Measurements from ENCODE around the gene TAF11L14. TPM values are rescaled to one million over a fixed set of nuclear protein-coding genes. Genes with fewer than 3 reads are reported as not detected.
"Not testable (repeated sequence)": the region's sequence is repeated elsewhere in the genome, so short reads cannot be mapped to it uniquely, and the experiment has no call there.

Gene TAF11L14
- total RNA-seq, result not detected
- long read RNA-seq, result 0 reads

DNA sequence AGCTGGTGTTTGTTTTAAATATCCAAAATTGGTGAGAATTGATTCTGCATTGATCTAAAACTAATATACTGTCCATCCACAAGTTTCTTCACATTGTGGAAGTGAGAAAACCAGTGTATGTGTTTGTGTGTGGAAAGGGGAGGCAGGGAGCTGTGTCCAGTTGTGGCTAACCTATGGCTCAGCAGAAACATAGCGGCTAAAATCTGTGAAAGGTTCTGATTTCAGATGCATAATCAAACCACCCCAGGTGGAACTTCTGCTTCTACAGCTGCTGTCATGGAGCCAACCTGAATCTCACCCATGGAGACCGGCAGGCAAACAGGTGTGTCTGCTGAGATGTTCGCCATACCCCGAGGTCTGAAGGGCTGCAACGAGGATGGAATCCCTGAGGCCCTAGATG is at the start of gene TAF11L14:
Gene TAF11L14 (plus strand): TSS at position 301 of the 400 bp plus-strand sequence.
- Histone ChIP-seq H3K4me3 (no peak within 1 kb of the TSS), H3K36me3 (no peaks in the 10 kb centered on the region), H3K27ac (no peak within 1 kb of the TSS), H3K4me1 (no peaks in the 10 kb centered on the region), H3K9me3 (no peaks in the 10 kb centered on the region), H3K27me3 (no peaks in the 10 kb centered on the region)
- intact Hi-C loops (cut with DNase I), result no loop called here
- TF ChIP-seq, protein P1, sequence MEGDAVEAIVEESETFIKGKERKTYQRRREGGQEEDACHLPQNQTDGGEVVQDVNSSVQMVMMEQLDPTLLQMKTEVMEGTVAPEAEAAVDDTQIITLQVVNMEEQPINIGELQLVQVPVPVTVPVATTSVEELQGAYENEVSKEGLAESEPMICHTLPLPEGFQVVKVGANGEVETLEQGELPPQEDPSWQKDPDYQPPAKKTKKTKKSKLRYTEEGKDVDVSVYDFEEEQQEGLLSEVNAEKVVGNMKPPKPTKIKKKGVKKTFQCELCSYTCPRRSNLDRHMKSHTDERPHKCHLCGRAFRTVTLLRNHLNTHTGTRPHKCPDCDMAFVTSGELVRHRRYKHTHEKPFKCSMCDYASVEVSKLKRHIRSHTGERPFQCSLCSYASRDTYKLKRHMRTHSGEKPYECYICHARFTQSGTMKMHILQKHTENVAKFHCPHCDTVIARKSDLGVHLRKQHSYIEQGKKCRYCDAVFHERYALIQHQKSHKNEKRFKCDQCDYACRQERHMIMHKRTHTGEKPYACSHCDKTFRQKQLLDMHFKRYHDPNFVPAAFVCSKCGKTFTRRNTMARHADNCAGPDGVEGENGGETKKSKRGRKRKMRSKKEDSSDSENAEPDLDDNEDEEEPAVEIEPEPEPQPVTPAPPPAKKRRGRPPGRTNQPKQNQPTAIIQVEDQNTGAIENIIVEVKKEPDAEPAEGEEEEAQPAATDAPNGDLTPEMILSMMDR (IDR thresholded peaks at IDR 0.05), result no peak
- DNase-seq (no peak), ATAC-seq (no peak)

DNA sequence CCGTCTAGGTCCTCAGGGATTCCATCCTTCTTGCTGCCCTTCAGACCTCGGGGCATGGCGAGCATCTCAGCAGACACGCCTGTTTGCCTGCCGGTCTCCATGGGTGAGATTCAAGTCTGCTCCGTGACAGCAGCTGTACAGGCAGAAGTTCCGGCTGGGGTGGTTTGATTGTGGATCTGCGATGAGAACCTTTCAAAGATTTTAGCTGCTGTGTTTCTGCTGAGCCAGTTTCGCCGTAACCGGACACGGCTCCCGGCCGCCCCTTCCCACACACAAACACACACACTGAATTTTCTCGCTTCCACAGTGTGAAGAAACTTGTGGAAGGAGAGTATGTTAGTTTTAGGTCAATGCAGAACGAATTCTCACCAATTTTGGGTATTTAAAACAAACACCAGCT is 48.6 kb upstream of the TAF11L14 start, which contains the start of gene TAF11L7:
Gene TAF11L7 (minus strand): TSS at position 101 of the 400 bp plus-strand sequence.
- H3K27ac ChIP-seq; ATAC-seq; intact Hi-C loops (cut with DNase I): not testable (repeated sequence)

DNA sequence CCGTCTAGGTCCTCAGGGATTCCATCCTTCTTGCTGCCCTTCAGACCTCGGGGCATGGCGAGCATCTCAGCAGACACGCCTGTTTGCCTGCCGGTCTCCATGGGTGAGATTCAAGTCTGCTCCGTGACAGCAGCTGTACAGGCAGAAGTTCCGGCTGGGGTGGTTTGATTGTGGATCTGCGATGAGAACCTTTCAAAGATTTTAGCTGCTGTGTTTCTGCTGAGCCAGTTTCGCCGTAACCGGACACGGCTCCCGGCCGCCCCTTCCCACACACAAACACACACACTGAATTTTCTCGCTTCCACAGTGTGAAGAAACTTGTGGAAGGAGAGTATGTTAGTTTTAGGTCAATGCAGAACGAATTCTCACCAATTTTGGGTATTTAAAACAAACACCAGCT is 43.4 kb upstream of the TAF11L14 start, which contains the start of gene TAF11L8:
Gene TAF11L8 (minus strand): TSS at position 101 of the 400 bp plus-strand sequence.
- H3K27me3 ChIP-seq; H3K36me3 ChIP-seq; H3K4me3 ChIP-seq; H3K9me3 ChIP-seq; H3K4me1 ChIP-seq; ATAC-seq; intact Hi-C loops (cut with DNase I); DNase-seq; H3K27ac ChIP-seq: not testable (repeated sequence)

More for the DNA sequence above, 48.6 kb upstream of the TAF11L14 start, which contains the start of gene TAF11L7:
- not testable (repeated sequence) for H3K4me1 ChIP-seq, H3K36me3 ChIP-seq, H3K4me3 ChIP-seq, H3K9me3 ChIP-seq, DNase-seq, H3K27me3 ChIP-seq

DNA sequence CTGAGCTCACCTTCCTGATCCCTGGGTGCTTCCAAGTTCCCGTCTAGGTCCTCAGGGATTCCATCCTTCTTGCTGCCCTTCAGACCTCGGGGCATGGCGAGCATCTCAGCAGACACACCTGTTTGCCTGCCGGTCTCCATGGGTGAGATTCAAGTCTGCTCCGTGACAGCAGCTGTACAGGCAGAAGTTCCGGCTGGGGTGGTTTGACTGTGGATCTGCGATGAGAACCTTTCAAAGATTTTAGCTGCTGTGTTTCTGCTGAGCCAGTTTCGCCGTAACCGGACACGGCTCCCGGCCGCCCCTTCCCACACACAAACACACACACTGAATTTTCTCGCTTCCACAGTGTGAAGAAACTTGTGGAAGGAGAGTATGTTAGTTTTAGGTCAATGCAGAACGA is 40.0 kb upstream of the TAF11L14 start, which contains the start of gene TAF11L9:
Gene TAF11L9 (minus strand): TSS at position 140 of the 400 bp plus-strand sequence.
- H3K4me3 ChIP-seq; H3K4me1 ChIP-seq; DNase-seq; H3K36me3 ChIP-seq; H3K27ac ChIP-seq; H3K9me3 ChIP-seq; ATAC-seq; H3K27me3 ChIP-seq; intact Hi-C loops (cut with DNase I): not testable (repeated sequence)

DNA sequence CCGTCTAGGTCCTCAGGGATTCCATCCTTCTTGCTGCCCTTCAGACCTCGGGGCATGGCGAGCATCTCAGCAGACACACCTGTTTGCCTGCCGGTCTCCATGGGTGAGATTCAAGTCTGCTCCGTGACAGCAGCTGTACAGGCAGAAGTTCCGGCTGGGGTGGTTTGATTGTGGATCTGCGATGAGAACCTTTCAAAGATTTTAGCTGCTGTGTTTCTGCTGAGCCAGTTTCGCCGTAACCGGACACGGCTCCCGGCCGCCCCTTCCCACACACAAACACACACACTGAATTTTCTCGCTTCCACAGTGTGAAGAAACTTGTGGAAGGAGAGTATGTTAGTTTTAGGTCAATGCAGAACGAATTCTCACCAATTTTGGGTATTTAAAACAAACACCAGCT is 36.5 kb upstream of the TAF11L14 start, which contains the start of gene TAF11L10:
Gene TAF11L10 (minus strand): TSS at position 101 of the 400 bp plus-strand sequence.
- H3K36me3 ChIP-seq; H3K27me3 ChIP-seq; H3K9me3 ChIP-seq; H3K4me3 ChIP-seq; H3K4me1 ChIP-seq; H3K27ac ChIP-seq; intact Hi-C loops (cut with DNase I); ATAC-seq; DNase-seq: not testable (repeated sequence)

DNA sequence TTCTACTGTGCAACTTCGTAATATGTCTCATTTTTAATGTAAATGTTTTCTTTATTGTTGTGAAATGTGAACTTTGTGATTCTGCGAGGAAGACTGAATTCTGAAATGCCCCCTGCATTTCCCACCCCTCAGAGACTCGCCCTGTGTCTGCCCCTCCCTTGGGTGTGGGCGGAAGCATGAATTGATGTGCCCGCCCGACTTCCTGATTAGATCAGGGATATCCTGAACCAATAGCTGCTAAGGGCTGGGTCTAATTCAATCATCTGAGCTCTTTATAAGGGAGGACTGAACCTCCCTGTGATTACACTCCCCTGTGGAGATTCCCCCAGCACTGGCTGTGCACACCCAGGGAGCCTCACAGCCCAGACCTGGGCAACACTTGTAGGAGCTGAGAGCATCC is 30.4 kb upstream of the TAF11L14 start, which contains the start of gene TAF11L11:
Gene TAF11L11 (plus strand): TSS at position 304 of the 400 bp plus-strand sequence.
- H3K4me1 ChIP-seq; ATAC-seq; H3K27me3 ChIP-seq; intact Hi-C loops (cut with DNase I); H3K27ac ChIP-seq; H3K9me3 ChIP-seq; H3K36me3 ChIP-seq; DNase-seq; H3K4me3 ChIP-seq: not testable (repeated sequence)

DNA sequence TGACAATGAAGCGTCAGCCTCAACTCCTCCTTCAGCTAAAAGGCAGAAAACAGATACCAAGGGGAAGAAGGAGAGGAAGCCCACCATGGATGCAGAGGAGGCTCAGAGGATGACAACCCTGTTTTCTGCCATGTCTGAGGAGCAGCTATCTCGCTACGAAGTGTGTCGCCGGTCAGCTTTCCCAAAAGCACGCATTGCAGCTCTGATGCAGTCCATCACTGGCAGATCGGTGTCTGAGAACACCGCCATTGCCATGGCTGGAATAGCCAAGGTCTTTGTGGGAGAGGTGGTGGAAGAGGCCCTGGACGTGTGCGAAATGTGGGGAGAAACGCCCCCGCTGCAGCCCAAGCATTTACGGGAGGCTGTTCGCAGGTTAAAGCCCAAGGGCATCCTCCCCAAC is 29.3 kb upstream of the TAF11L14 start:
- Histone ChIP-seq H3K27ac (no peak overlapping the region), H3K27me3 (no peaks in the 10 kb centered on the region), H3K4me1 (no peaks in the 10 kb centered on the region), H3K36me3 (no peaks in the 10 kb centered on the region), H3K4me3 (no peak overlapping the region), H3K9me3 (no peaks in the 10 kb centered on the region)
- intact Hi-C loops (cut with DNase I), result no loop called here
- DNase-seq, result no peak
- TF ChIP-seq, protein P1 (IDR thresholded peaks at IDR 0.05), result no peak
- ATAC-seq, result no peak

DNA sequence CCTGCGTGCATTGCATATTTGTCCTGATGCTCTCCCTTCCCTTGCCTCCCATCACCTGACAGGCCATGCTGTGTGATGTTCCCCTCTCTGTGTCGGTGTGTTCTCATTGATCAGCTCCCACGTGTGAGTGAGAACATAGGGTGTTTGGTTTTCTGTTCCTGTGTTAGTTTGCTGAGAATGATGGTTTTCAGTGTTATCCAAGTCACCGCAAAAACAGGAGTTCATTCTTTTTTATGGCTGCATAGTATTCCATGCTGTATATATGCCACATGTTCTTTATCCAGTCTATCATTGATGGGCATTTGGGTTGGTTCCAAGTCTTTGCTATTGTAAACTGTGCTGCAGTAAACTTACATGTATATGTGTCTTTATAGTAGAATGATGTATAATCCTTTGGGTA is 26.8 kb upstream of the TAF11L14 start:
- H3K27me3 ChIP-seq; H3K4me3 ChIP-seq; H3K9me3 ChIP-seq; H3K36me3 ChIP-seq; DNase-seq; ATAC-seq; H3K4me1 ChIP-seq; H3K27ac ChIP-seq; intact Hi-C loops (cut with DNase I): not testable (repeated sequence)

DNA sequence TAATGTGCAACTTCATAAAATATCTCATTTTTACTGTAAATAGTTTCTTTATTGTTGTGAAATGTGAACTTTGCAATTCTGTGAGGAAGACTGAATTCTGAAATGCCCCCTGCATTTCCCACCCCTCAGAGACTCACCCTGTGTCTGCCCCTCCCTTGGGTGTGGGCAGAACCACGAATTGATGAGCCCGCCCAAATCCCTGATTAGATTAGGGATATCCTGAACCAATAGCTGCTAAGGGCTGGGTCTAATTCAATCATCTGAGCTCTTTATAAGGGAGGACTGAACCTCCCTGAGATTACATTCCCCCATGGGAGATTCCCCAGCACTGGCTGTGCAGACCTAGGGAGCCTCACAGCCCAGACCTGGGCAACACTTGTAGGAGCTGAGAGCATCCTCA is 24.2 kb upstream of the TAF11L14 start, which contains the start of gene TAF11L12:
Gene TAF11L12 (plus strand): TSS at position 301 of the 400 bp plus-strand sequence.
- H3K9me3 ChIP-seq; H3K4me3 ChIP-seq; DNase-seq; H3K27ac ChIP-seq; H3K27me3 ChIP-seq; ATAC-seq; H3K4me1 ChIP-seq; intact Hi-C loops (cut with DNase I); H3K36me3 ChIP-seq: not testable (repeated sequence)
